Measurements from ENCODE around the gene CTAG2. TPM values are rescaled to one million over a fixed set of nuclear protein-coding genes. Genes with fewer than 3 reads are reported as not detected.
"Not testable (repeated sequence)": the region's sequence is repeated elsewhere in the genome, so short reads cannot be mapped to it uniquely, and the experiment has no call there.

The CTAG2 gene
- total RNA-seq, 1 donor from 2014 or later, result not detected

- H3K36me3 Mint-ChIP-seq (ENCODE audit: unreplicated experiment); H3K4me1 Mint-ChIP-seq (ENCODE audit: low read depth, unreplicated experiment); DNase-seq; H3K4me3 Mint-ChIP-seq (ENCODE audit: unreplicated experiment); H3K27ac Mint-ChIP-seq (ENCODE audit: unreplicated experiment); H3K27me3 Mint-ChIP-seq (ENCODE audit: unreplicated experiment); H3K9me3 Mint-ChIP-seq (ENCODE audit: unreplicated experiment): not testable (repeated sequence)
Observed at GRCh38 chrX:154641740-154642139, 11.6 kb downstream of the CTAG2 start.

DNA sequence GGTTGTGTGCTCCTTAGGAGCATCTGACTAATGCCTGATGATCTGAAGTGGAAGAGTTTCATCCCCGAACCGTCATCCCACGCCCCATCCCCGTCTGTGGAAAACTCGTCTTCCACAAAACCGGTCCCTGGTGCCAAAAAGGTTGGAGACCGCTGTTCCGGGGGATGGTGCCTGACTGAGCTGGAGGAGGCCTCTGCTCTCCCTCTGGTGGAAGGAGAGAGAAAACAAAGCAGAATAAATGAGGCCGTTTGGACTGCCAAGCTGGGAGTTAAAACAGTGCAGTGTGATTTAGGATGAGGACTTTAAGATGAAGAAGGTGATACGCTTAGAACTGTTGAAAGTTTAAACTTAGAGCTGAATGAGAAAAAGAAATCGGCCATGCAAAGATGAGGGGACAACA, 19.7 kb downstream of the CTAG2 start:
- H3K27me3 Mint-ChIP-seq (ENCODE audit: unreplicated experiment); H3K4me1 Mint-ChIP-seq (ENCODE audit: low read depth, unreplicated experiment); H3K4me3 Mint-ChIP-seq (ENCODE audit: unreplicated experiment); DNase-seq; H3K27ac Mint-ChIP-seq (ENCODE audit: unreplicated experiment); H3K9me3 Mint-ChIP-seq (ENCODE audit: unreplicated experiment); H3K36me3 Mint-ChIP-seq (ENCODE audit: unreplicated experiment): not testable (repeated sequence)

GRCh38 chrX:154630949-154631348, 22.4 kb downstream of the CTAG2 start:
- not testable (repeated sequence) for H3K4me3 Mint-ChIP-seq (ENCODE audit: unreplicated experiment); DNase-seq; H3K36me3 Mint-ChIP-seq (ENCODE audit: unreplicated experiment); H3K27me3 Mint-ChIP-seq (ENCODE audit: unreplicated experiment); H3K4me1 Mint-ChIP-seq (ENCODE audit: low read depth, unreplicated experiment); H3K27ac Mint-ChIP-seq (ENCODE audit: unreplicated experiment); H3K9me3 Mint-ChIP-seq (ENCODE audit: unreplicated experiment)

DNA sequence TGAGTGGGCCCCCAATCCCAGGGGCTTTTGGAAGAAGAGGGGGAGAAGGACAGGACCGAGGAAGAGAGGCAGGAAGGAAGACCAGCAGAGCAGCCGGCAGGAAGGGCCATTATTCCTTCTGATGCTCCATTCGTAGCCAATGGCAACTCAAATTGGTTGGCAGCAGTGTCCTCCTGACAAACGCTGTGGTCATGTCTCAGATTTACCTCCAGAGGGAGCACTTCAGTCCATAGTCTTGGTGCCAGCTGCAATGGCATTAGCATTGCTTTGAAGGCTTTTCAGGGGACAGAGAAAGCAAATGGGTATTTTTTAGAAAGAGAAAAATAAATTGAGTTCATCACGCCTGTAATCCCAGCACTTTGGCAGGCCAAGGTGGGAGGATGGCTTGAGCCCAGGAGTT, 24.4 kb downstream of the CTAG2 start:
- not testable (repeated sequence) for H3K27me3 Mint-ChIP-seq (ENCODE audit: unreplicated experiment); H3K4me3 Mint-ChIP-seq (ENCODE audit: unreplicated experiment); H3K4me1 Mint-ChIP-seq (ENCODE audit: low read depth, unreplicated experiment); H3K9me3 Mint-ChIP-seq (ENCODE audit: unreplicated experiment); H3K36me3 Mint-ChIP-seq (ENCODE audit: unreplicated experiment); H3K27ac Mint-ChIP-seq (ENCODE audit: unreplicated experiment); DNase-seq

GRCh38 chrX:154620767-154621414, 32.5 kb downstream of the CTAG2 start:
- not testable (repeated sequence) for H3K4me1 Mint-ChIP-seq (ENCODE audit: low read depth, unreplicated experiment); H3K9me3 Mint-ChIP-seq (ENCODE audit: unreplicated experiment); H3K27ac Mint-ChIP-seq (ENCODE audit: unreplicated experiment); H3K4me3 Mint-ChIP-seq (ENCODE audit: unreplicated experiment); H3K27me3 Mint-ChIP-seq (ENCODE audit: unreplicated experiment); H3K36me3 Mint-ChIP-seq (ENCODE audit: unreplicated experiment); DNase-seq

GRCh38 chrX:154619182-154619581, 34.2 kb downstream of the CTAG2 start, which contains the start of gene CTAG1B:
CTAG1B (minus strand) TSS chrX:154619282; CDS start chrX:154619218, 64 bp downstream.
- H3K27me3 Mint-ChIP-seq (ENCODE audit: unreplicated experiment); H3K4me1 Mint-ChIP-seq (ENCODE audit: low read depth, unreplicated experiment); H3K9me3 Mint-ChIP-seq (ENCODE audit: unreplicated experiment); H3K27ac Mint-ChIP-seq (ENCODE audit: unreplicated experiment); H3K4me3 Mint-ChIP-seq (ENCODE audit: unreplicated experiment); DNase-seq; H3K36me3 Mint-ChIP-seq (ENCODE audit: unreplicated experiment): not testable (repeated sequence)

DNA sequence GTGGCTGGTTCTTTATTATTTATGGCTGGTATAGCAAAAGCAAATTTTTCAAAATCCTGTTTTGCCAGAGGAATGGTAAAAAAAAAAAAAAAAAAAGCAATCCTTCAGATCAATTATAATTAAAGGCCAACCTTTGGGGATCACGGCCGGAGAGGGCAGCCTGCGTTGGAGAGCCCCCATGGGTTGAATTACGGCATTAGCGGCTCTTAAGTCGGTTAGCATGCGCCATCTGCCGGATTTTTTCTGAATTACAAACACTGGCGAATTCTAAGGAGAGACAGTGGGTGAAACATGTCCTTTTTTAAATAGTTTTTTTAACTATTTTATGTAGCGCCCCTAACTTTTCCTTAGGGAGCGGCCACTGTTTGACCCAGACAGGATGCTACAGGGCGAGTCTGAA, 39.8 kb downstream of the CTAG2 start:
- not testable (repeated sequence) for H3K9me3 Mint-ChIP-seq (ENCODE audit: unreplicated experiment); H3K27ac Mint-ChIP-seq (ENCODE audit: unreplicated experiment); H3K36me3 Mint-ChIP-seq (ENCODE audit: unreplicated experiment); H3K4me1 Mint-ChIP-seq (ENCODE audit: low read depth, unreplicated experiment); H3K4me3 Mint-ChIP-seq (ENCODE audit: unreplicated experiment); DNase-seq; H3K27me3 Mint-ChIP-seq (ENCODE audit: unreplicated experiment)

DNA sequence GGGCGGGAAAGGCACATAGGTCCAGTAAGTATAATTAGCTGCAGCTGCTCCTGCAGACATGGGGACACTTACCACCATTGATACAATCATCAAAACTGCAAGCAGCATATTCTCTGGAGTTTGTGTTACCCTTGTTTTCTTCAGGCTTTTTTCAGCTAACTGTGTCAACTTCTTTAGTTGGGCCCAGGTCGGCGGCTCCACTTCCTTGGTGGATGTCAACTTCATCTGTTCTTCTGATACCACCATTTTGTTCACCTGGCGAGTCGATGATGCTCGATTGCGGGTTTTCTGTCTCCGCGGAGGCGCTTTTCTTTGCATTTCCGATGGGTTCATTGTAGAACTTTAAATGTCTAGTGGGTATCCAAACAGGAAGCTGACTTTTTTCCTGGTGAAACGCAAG, 42.2 kb downstream of the CTAG2 start:
- not testable (repeated sequence) for H3K36me3 Mint-ChIP-seq (ENCODE audit: unreplicated experiment)

GRCh38 chrX:154608823-154609222, 44.6 kb downstream of the CTAG2 start:
- not testable (repeated sequence) for DNase-seq; H3K36me3 Mint-ChIP-seq (ENCODE audit: unreplicated experiment); H3K27me3 Mint-ChIP-seq (ENCODE audit: unreplicated experiment); H3K4me3 Mint-ChIP-seq (ENCODE audit: unreplicated experiment); H3K4me1 Mint-ChIP-seq (ENCODE audit: low read depth, unreplicated experiment); H3K27ac Mint-ChIP-seq (ENCODE audit: unreplicated experiment); H3K9me3 Mint-ChIP-seq (ENCODE audit: unreplicated experiment)

More for the DNA sequence above, 42.2 kb downstream of the CTAG2 start:
- not testable (repeated sequence) for H3K27ac Mint-ChIP-seq (ENCODE audit: unreplicated experiment); H3K4me1 Mint-ChIP-seq (ENCODE audit: low read depth, unreplicated experiment); H3K27me3 Mint-ChIP-seq (ENCODE audit: unreplicated experiment); H3K4me3 Mint-ChIP-seq (ENCODE audit: unreplicated experiment); H3K9me3 Mint-ChIP-seq (ENCODE audit: unreplicated experiment); DNase-seq

DNA sequence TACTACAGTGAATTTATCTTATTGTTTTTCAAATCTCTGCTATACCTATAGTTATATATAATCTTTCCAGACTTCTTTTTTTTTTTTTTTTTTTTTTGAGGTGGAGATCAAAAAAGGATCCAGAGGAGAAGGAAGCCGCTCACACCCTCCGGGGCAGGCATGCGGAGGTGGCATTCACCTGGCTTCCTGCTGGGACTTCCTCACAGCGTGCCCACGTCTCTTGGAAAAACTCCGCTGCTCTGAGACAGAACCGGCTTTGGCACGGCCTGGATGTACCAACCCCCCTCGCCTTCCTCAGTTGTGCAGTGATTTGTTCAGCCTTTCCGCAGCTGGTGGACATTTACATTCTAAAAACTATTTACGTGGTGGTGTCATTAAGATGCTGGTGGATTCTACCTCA, 45.4 kb downstream of the CTAG2 start:
- DNase-seq; H3K27me3 Mint-ChIP-seq (ENCODE audit: unreplicated experiment); H3K4me3 Mint-ChIP-seq (ENCODE audit: unreplicated experiment); H3K9me3 Mint-ChIP-seq (ENCODE audit: unreplicated experiment); H3K27ac Mint-ChIP-seq (ENCODE audit: unreplicated experiment); H3K36me3 Mint-ChIP-seq (ENCODE audit: unreplicated experiment); H3K4me1 Mint-ChIP-seq (ENCODE audit: low read depth, unreplicated experiment): not testable (repeated sequence)
